Neutrophil (primary cell): ENCODE results near the gene CDH13.

Source experiments
- H3K27ac ChIP-seq: fragments of 200-600 bp; sonication (generic); 2 replicates; pipeline ENCODE4 v1.5.1; 2016; ENCODE audit warnings: mild to moderate bottlenecking, moderate library complexity
- H3K27me3 ChIP-seq: fragments of 200-600 bp; sonication (generic); 2 replicates; pipeline ENCODE4 v1.6.0; 2016; ENCODE audit warnings: mild to moderate bottlenecking
- H3K36me3 ChIP-seq: fragments of 200-600 bp; sonication (generic); 2 replicates; pipeline ENCODE4 v1.5.1; 2017
- H3K4me1 ChIP-seq, 2 experiments: fragments of 200-600 bp in 1 of 2; sonication (generic) in 1 of 2; 1 replicate in 1 of 2; 2 replicates in 1 of 2; pipeline versions ENCODE4 v1.5.1 to v1.6.1; 2013 to 2016; ENCODE audit warnings: low read depth in 1 of 2, low read length in 1 of 2, mild to moderate bottlenecking in 1 of 2, moderate library complexity in 1 of 2; ENCODE audit not compliant: control insufficient read depth in 1 of 2, insufficient read depth in 1 of 2
- H3K4me3 ChIP-seq, 2 experiments: fragments of 200-600 bp in 1 of 2; sonication (generic) in 1 of 2; 1 replicate in 1 of 2; 2 replicates in 1 of 2; pipeline ENCODE4 v1.5.1; 2013 to 2016; ENCODE audit warnings: low read depth in 1 of 2, low read length in 1 of 2, mild to moderate bottlenecking in 1 of 2, moderate library complexity in 1 of 2
- H3K9me3 ChIP-seq: fragments of 200-600 bp; sonication (generic); 2 replicates; pipeline ENCODE4 v1.5.1; 2016
- TF ChIP-seq, protein P1 (sequence below): fragments of 200-600 bp; sonication (generic); IDR thresholded peaks from 2 replicates; pipeline ENCODE4 v1.5.1; 2016; ENCODE audit warnings: antibody characterized with exemption

CDH13 gene

DNA sequence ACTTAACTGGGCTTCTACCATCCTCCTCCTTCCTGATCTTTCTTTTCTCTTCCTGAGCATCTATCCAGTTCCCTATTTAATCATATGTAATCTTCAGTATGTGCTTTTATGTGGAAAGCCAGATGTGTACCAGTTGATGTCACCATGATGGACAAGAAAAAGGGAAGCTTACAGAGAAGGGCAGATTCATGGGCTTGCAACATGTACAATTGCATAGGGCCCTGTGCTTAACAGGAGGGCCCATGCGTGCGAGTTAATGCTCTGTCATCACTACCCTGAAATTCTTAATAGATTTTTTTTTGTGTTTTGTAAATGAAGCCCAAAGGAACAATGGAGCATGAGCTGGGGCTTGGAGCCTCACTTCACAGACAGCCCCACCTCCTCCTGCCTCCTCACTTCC is 124.3 kb downstream of the CDH13 start:
- H3K9me3 ChIP-seq: no peaks in the 10 kb centered on the region
- H3K4me1 ChIP-seq: no peaks in the 10 kb centered on the region
- TF ChIP-seq, protein P1, sequence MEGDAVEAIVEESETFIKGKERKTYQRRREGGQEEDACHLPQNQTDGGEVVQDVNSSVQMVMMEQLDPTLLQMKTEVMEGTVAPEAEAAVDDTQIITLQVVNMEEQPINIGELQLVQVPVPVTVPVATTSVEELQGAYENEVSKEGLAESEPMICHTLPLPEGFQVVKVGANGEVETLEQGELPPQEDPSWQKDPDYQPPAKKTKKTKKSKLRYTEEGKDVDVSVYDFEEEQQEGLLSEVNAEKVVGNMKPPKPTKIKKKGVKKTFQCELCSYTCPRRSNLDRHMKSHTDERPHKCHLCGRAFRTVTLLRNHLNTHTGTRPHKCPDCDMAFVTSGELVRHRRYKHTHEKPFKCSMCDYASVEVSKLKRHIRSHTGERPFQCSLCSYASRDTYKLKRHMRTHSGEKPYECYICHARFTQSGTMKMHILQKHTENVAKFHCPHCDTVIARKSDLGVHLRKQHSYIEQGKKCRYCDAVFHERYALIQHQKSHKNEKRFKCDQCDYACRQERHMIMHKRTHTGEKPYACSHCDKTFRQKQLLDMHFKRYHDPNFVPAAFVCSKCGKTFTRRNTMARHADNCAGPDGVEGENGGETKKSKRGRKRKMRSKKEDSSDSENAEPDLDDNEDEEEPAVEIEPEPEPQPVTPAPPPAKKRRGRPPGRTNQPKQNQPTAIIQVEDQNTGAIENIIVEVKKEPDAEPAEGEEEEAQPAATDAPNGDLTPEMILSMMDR: no peak
- no peaks in the 10 kb centered on the region for H3K36me3 ChIP-seq
- H3K27ac ChIP-seq: no peak overlapping the region
- H3K4me3 ChIP-seq: no peak overlapping the region
- H3K27me3 ChIP-seq: no peaks in the 10 kb centered on the region

DNA sequence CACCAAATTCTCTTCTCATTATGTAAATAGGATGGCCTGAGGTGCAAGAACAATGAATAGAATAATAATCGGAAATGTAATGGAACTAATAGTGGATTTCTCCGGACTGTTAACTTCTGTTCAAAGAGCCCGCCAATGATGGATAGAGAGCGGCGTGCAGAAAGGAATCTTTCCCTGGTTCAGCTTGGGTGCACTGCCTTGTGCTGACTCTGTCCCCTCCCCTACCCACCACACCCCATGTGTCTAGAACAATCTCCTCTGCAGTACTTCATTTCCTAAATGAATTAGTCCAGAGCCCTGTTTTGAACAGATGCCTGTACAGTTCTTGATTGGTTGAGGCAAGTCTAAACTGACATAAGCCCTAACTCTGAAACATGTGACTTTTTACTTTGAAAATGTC is 125.4 kb downstream of the CDH13 start:
- no peaks in the 10 kb centered on the region for H3K36me3 ChIP-seq

DNA sequence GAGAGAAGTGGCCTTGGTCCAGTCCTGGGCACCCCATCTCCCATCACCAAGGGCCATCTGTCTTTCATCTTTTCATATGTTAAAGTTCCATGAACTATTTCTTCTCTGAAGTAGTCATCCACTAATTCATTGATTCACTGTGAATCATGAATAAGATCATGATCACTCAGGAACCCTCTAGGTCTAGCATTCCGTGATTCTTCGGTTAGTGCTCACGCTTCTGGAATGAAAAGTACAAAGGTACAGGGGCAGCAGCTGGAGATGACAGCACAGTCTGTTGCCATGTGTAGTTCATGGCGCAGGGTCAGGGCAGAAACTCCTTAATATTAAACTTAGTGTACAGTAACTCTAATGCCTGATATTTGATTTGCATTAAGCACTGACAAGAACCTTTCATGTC is 127.1 kb downstream of the CDH13 start:
- H3K36me3 ChIP-seq: no peaks in the 10 kb centered on the region
- no peaks in the 10 kb centered on the region for H3K4me1 ChIP-seq
- no peak overlapping the region for H3K27ac ChIP-seq
- no peaks in the 10 kb centered on the region for H3K9me3 ChIP-seq
- H3K27me3 ChIP-seq: no peaks in the 10 kb centered on the region
- no peak overlapping the region for H3K4me3 ChIP-seq
- TF ChIP-seq, protein P1: no peak

More for the DNA sequence above, 125.4 kb downstream of the CDH13 start:
- Histone ChIP-seq H3K4me1 (no peaks in the 10 kb centered on the region), H3K9me3 (no peaks in the 10 kb centered on the region), H3K4me3 (no peak overlapping the region), H3K27ac (no peak overlapping the region), H3K27me3 (no peaks in the 10 kb centered on the region)
- TF ChIP-seq, protein P1: no peak

DNA sequence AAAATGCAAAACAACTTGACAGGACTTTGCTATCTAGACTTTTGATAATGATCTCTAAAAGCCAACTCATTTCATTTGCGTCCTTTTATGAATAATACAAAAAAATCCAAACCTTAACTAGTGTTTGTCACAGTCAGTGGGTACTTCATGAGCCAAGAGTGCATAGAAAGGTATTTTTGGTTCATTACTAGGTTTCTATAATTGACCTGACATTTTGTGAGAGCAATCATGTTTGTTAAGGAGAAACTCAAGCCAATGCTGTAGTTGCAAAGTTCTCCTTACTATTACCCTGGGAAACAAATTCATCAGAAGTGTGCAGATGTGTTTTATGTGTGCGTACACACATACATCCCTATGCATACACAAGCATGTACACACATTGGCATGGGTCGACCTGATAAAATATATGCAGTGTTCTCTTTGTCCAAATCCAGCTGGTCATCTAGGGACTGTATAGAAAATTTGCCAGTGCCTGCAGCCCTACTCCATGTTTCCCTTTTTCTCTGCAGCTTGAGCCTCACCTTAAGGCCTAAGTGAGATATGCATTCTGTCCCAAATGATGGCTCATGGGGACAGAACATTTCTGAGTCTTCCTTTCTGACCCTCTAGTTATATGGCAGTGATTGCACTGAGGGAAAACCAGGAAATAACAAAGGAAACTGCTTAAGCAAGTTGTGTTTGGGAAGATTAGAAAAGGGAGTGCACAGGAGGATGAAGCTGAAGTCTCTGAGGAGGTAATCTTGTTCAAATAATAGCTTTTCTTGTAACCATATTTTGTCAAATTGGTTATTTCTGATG is 128.1 kb downstream of the CDH13 start:
- Histone ChIP-seq H3K36me3 (no peaks in the 10 kb centered on the region), H3K4me1 (no peaks in the 10 kb centered on the region), H3K27ac (no peak overlapping the region), H3K27me3 (no peaks in the 10 kb centered on the region), H3K4me3 (no peak overlapping the region), H3K9me3 (no peaks in the 10 kb centered on the region)
- TF ChIP-seq, protein P1: no peak

DNA sequence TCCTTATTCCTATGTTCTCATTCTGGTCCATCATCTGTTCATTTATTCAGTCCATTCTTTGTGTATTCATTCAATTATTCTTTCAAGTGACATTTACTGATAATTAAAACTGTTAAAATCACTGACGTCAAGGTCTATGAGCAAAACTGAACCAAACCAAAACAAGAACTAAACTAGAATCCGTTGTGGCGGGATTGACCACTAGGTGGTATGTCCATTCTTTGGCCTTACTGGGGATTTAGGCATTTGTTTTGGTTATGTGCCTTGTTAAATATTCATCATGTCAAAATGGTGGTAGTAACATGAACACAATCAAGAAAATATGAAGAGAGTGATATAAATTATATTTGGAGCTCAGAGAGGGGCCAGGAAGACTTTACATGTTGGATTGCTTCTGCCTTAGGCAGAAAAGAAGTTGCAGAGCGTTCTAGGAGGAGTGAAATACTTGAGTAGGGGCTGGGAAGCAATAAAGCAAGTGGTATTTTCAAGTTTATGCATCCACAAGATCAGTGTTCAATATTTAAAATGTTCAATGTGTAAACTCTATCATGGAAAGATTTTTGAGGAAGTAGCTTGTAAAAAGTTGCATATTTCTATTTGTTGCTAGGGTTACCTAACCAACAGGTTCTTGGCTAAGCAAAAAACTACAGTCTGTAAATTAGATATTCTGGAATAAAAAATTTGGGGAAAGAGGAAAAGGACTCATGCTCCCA is 129.0 kb downstream of the CDH13 start:
- Histone ChIP-seq H3K27ac (no peak overlapping the region), H3K4me3 (no peak overlapping the region), H3K36me3 (no peaks in the 10 kb centered on the region), H3K9me3 (no peaks in the 10 kb centered on the region), H3K4me1 (no peaks in the 10 kb centered on the region), H3K27me3 (no peaks in the 10 kb centered on the region)
- TF ChIP-seq, protein P1: no peak
